ENCODE data around the gene MFRP. TPM values are rescaled to one million over a fixed set of nuclear protein-coding genes. Genes with fewer than 3 reads are reported as not detected.

Gene MFRP
- total RNA-seq, 1 experiment from 2014 or later = not detected

- Histone ChIP-seq H3K27me3 (ENCODE audit: control insufficient read depth, insufficient read depth, low read length) (peaks cover 3% of the 10 kb centered on the region; the same call in 1 of the 2 replicates), H3K27ac (ENCODE audit: low read length) (no peak overlapping the region), H3K9me3 (ENCODE audit: control insufficient read depth, insufficient read depth, low read depth, low read length) (no peaks in the 10 kb centered on the region), H3K4me3 (ENCODE audit: low read depth in 2 of 2, low read length in 2 of 2) (peak overlapping the region; percentile 37 to 43), H3K4me1 (ENCODE audit: control insufficient read depth, insufficient read depth, low read length) (peaks cover 30% of the 10 kb centered on the region), H3K36me3 (ENCODE audit: control insufficient read depth, insufficient read depth, low read length) (no peaks in the 10 kb centered on the region)
- DNase-seq (ENCODE audit: low read depth, low spot score) (no peak), ATAC-seq (peak; percentile 85)
- no peak for TF ChIP-seq REST (IDR thresholded peaks at IDR 0.05; ENCODE audit: insufficient read depth in 1 of 2, low read depth in 2 of 2, low read length in 1 of 2)
- no peak for TF ChIP-seq TCF7L2 (IDR thresholded peaks at IDR 0.05; ENCODE audit: low read depth, low read length)
- no peak for TF ChIP-seq CTCF (IDR thresholded peaks at IDR 0.05)
- TF ChIP-seq POLR2AphosphoS5 (IDR thresholded peaks at IDR 0.05; ENCODE audit: low read depth, low read length) = no peak
- no peak for TF ChIP-seq SIN3A (IDR thresholded peaks at IDR 0.05; ENCODE audit: borderline replicate concordance, insufficient read depth, low read depth, low read length)
- ChIA-PET POLR2A (interaction anchor here (0.6 kb wide), 1 partner anchor 262 kb away, joined by 5 read pairs; the partner anchor contains the start of gene DPAGT1), CTCF (no interaction called here)
- no TSS peak for BruUV-seq (replicated peaks)
- in situ Hi-C loops (cut with HindIII; ENCODE audit: low pct_unique_long_range_greater_than_20kb, low sequenced_read_pairs) (no loop called here), intact Hi-C loops (cut with micrococcal nuclease; ENCODE audit: unreplicated experiment) (no loop called here)
Measured at GRCh38 chr11:119363851-119364590, 17.5 kb upstream of the MFRP start.

GRCh38 chr11:119363081-119363850 is 16.8 kb upstream of the MFRP start:
- no TSS peak for BruUV-seq (replicated peaks)
- Histone ChIP-seq H3K4me1 (ENCODE audit: control insufficient read depth, insufficient read depth, low read length) (peaks cover 29% of the 10 kb centered on the region), H3K27me3 (ENCODE audit: control insufficient read depth, insufficient read depth, low read length) (peaks cover 3% of the 10 kb centered on the region; the same call in 1 of the 2 replicates), H3K9me3 (ENCODE audit: control insufficient read depth, insufficient read depth, low read depth, low read length) (no peaks in the 10 kb centered on the region), H3K4me3 (ENCODE audit: low read depth in 2 of 2, low read length in 2 of 2) (peak overlapping the region; percentile 37 to 43), H3K27ac (ENCODE audit: low read length) (no peak overlapping the region), H3K36me3 (ENCODE audit: control insufficient read depth, insufficient read depth, low read length) (no peaks in the 10 kb centered on the region)
- intact Hi-C loops (cut with micrococcal nuclease; ENCODE audit: unreplicated experiment) = no loop called here
- in situ Hi-C loops (cut with HindIII; ENCODE audit: low pct_unique_long_range_greater_than_20kb, low sequenced_read_pairs) = no loop called here
- DNase-seq (ENCODE audit: low read depth, low spot score) (no peak), ATAC-seq (no peak)
- CTCF ChIA-PET = interaction anchor here (0.9 kb wide), 1 partner anchor 23 kb away, joined by 3 read pairs; no protein-coding TSS in a partner anchor
- POLR2A ChIA-PET = interaction anchor here (0.6 kb wide), 1 partner anchor 262 kb away, joined by 5 read pairs; the partner anchor contains the start of gene DPAGT1
- TF ChIP-seq SIN3A (IDR thresholded peaks at IDR 0.05; ENCODE audit: borderline replicate concordance, insufficient read depth, low read depth, low read length) = no peak
- TF ChIP-seq TCF7L2 (IDR thresholded peaks at IDR 0.05; ENCODE audit: low read depth, low read length) = no peak
- TF ChIP-seq CTCF (IDR thresholded peaks at IDR 0.05) = no peak
- TF ChIP-seq POLR2AphosphoS5 (IDR thresholded peaks at IDR 0.05; ENCODE audit: low read depth, low read length) = no peak
- no peak for TF ChIP-seq REST (IDR thresholded peaks at IDR 0.05; ENCODE audit: insufficient read depth in 1 of 2, low read depth in 2 of 2, low read length in 1 of 2)
